Measurements from ENCODE around the gene RPL10.

The RPL10 gene

GRCh38 chrX:154367474-154368308 lies 30.5 kb upstream of the RPL10 start (continued):
- no peak for TF ChIP-seq TSHZ2 (CRISPR knock-in tag; IDR thresholded peaks at IDR 0.05)
- no peak for TF ChIP-seq ZC3H10 (CRISPR knock-in tag; IDR thresholded peaks at IDR 0.05)
- TF ChIP-seq ZFP3 (CRISPR knock-in tag; IDR thresholded peaks at IDR 0.05), result no peak
- TF ChIP-seq TOX (CRISPR knock-in tag; IDR thresholded peaks at IDR 0.05; ENCODE audit: borderline replicate concordance), result no peak
- TF ChIP-seq ZNF565 (CRISPR knock-in tag; conservative IDR thresholded peaks at IDR 0.05; ENCODE audit: low read depth), result no peak
- no peak for TF ChIP-seq ZFP30 (CRISPR knock-in tag; IDR thresholded peaks at IDR 0.05)
- no peak for TF ChIP-seq PPARA (CRISPR knock-in tag; IDR thresholded peaks at IDR 0.05; ENCODE audit: borderline replicate concordance)
- no peak for TF ChIP-seq ISL1 (CRISPR knock-in tag; IDR thresholded peaks at IDR 0.05)

- ATAC-seq, result peak; percentile 77
These were observed 29.3 kb upstream of the RPL10 start for GRCh38 chrX:154368630-154369448.

GRCh38 chrX:154369449-154370299 lies 28.5 kb upstream of the RPL10 start:
- peak; percentile 64 for ATAC-seq

More at GRCh38 chrX:154368630-154369448, 29.3 kb upstream of the RPL10 start:
- TF ChIP-seq PATZ1 (CRISPR knock-in tag; IDR thresholded peaks at IDR 0.05; ENCODE audit: borderline replicate concordance) (peak; percentile 26; the same call in 1 of the 2 replicates), ZNF565 (CRISPR knock-in tag; conservative IDR thresholded peaks at IDR 0.05; ENCODE audit: low read depth) (no peak)

More at GRCh38 chrX:154369449-154370299, 28.5 kb upstream of the RPL10 start:
- TF ChIP-seq PATZ1 (CRISPR knock-in tag; IDR thresholded peaks at IDR 0.05; ENCODE audit: borderline replicate concordance) (peak; percentile 95; the same call in 1 of the 2 replicates), RARB (CRISPR knock-in tag; IDR thresholded peaks at IDR 0.05) (no peak), TSHZ2 (CRISPR knock-in tag; IDR thresholded peaks at IDR 0.05) (no peak)

Measured in SK-N-SH treated with all-trans-retinoic acid at 6 μM for 48 hours (cell line).